ENCODE data around the gene TPST1. TPM values are rescaled to one million over a fixed set of nuclear protein-coding genes. Genes with fewer than 3 reads are reported as not detected.

TPST1 gene
- total RNA-seq, 4 donors from 2014 or later = 1.4 to 3.7 (median 3.0) TPM

- DNase-seq (no peak), ATAC-seq (no peak)
- intact Hi-C loops (cut with DNase I; ENCODE audit: low total_unique reads) = no loop called here
- H3K27ac ChIP-seq = no peak overlapping the region
- TF ChIP-seq CTCF (IDR thresholded peaks at IDR 0.05 in 4 of 5, conservative IDR thresholded peaks at IDR 0.05 in 1 of 5) = no peak
- TF ChIP-seq POLR2A (IDR thresholded peaks at IDR 0.05) = no peak
- peaks cover 0 to 22% (median 0%) of the 10 kb centered on the region in 3 donors for H3K9me3 ChIP-seq
- in situ Hi-C loops (cut with MboI; ENCODE audit: low sequenced_read_pairs in 4 of 4) = no loop called here
- H3K4me1 ChIP-seq = no peaks in the 10 kb centered on the region
- H3K27me3 ChIP-seq = no peaks in the 10 kb centered on the region
- H3K36me3 ChIP-seq = no peaks in the 10 kb centered on the region
- H3K4me3 ChIP-seq = no peak overlapping the region
Observed at GRCh38 chr7:66261941-66262340, 56.8 kb downstream of the TPST1 start.

- in situ Hi-C loops (cut with MboI; ENCODE audit: low sequenced_read_pairs in 4 of 4) (no loop called here), intact Hi-C loops (cut with DNase I; ENCODE audit: low total_unique reads) (no loop called here)
- H3K36me3 ChIP-seq = no peaks in the 10 kb centered on the region
- H3K27me3 ChIP-seq = no peaks in the 10 kb centered on the region
- H3K9me3 ChIP-seq = peaks cover 0 to 22% (median 0%) of the 10 kb centered on the region in 3 donors
- H3K4me3 ChIP-seq = no peak overlapping the region
- H3K27ac ChIP-seq = no peak overlapping the region
- no peak for ATAC-seq
- no peaks in the 10 kb centered on the region for H3K4me1 ChIP-seq
- no peak for TF ChIP-seq CTCF (IDR thresholded peaks at IDR 0.05 in 4 of 5, conservative IDR thresholded peaks at IDR 0.05 in 1 of 5)
- no peak for TF ChIP-seq POLR2A (IDR thresholded peaks at IDR 0.05)
- DNase-seq = no peak
Observed at GRCh38 chr7:66263936-66264335, 58.8 kb downstream of the TPST1 start.

GRCh38 chr7:66265566-66265965, 60.4 kb downstream of the TPST1 start:
- no peaks in the 10 kb centered on the region for H3K4me1 ChIP-seq
- ATAC-seq (no peak), DNase-seq (no peak)
- no peaks in the 10 kb centered on the region for H3K27me3 ChIP-seq
- TF ChIP-seq CTCF (IDR thresholded peaks at IDR 0.05 in 4 of 5, conservative IDR thresholded peaks at IDR 0.05 in 1 of 5) (no peak), POLR2A (IDR thresholded peaks at IDR 0.05) (no peak)
- H3K4me3 ChIP-seq = peak overlapping the region in 1 of 4 donors; percentile 18
- in situ Hi-C loops (cut with MboI; ENCODE audit: low sequenced_read_pairs in 4 of 4) = no loop called here
- no peak overlapping the region for H3K27ac ChIP-seq
- intact Hi-C loops (cut with DNase I; ENCODE audit: low total_unique reads) = no loop called here
- H3K9me3 ChIP-seq = peaks cover 0 to 22% (median 0%) of the 10 kb centered on the region in 3 donors
- H3K36me3 ChIP-seq = no peaks in the 10 kb centered on the region

- Histone ChIP-seq H3K9me3 (peaks cover 0 to 22% (median 0%) of the 10 kb centered on the region in 3 donors), H3K27ac (peak overlapping the region in 1 of 4 donors; percentile 19), H3K4me3 (no peak overlapping the region), H3K36me3 (no peaks in the 10 kb centered on the region), H3K4me1 (no peaks in the 10 kb centered on the region), H3K27me3 (no peaks in the 10 kb centered on the region)
- in situ Hi-C loops (cut with MboI; ENCODE audit: low sequenced_read_pairs in 4 of 4) (no loop called here), intact Hi-C loops (cut with DNase I; ENCODE audit: low total_unique reads) (no loop called here)
- TF ChIP-seq POLR2A (IDR thresholded peaks at IDR 0.05) = no peak
- no peak for TF ChIP-seq CTCF (IDR thresholded peaks at IDR 0.05 in 4 of 5, conservative IDR thresholded peaks at IDR 0.05 in 1 of 5)
- DNase-seq (peak; percentile 26 to 31), ATAC-seq (peak; percentile 68 to 79)
Observed at GRCh38 chr7:66267249-66267648, 62.1 kb downstream of the TPST1 start.

- H3K4me1 ChIP-seq = no peaks in the 10 kb centered on the region
- in situ Hi-C loops (cut with MboI; ENCODE audit: low sequenced_read_pairs in 4 of 4) = no loop called here
- intact Hi-C loops (cut with DNase I; ENCODE audit: low total_unique reads) = no loop called here
- no peaks in the 10 kb centered on the region for H3K36me3 ChIP-seq
- H3K9me3 ChIP-seq = peaks cover 0 to 14% (median 0%) of the 10 kb centered on the region in 3 donors
- no peak for DNase-seq
- no peak overlapping the region for H3K4me3 ChIP-seq
- no peak for ATAC-seq
- H3K27me3 ChIP-seq = no peaks in the 10 kb centered on the region
- TF ChIP-seq CTCF (IDR thresholded peaks at IDR 0.05 in 4 of 5, conservative IDR thresholded peaks at IDR 0.05 in 1 of 5) (no peak), POLR2A (IDR thresholded peaks at IDR 0.05) (no peak)
- no peak overlapping the region for H3K27ac ChIP-seq
Observed at GRCh38 chr7:66269978-66270377, 64.8 kb downstream of the TPST1 start.
